Measurements from ENCODE around the gene PKN1. TPM values are rescaled to one million over a fixed set of nuclear protein-coding genes. Genes with fewer than 3 reads are reported as not detected.
A peak's percentile ranks its signal among the peaks of the same experiment; 100 is the strongest.

The PKN1 gene
- total and polyA plus RNA-seq, 2 experiments from 2014 or later = 86.8 to 201 TPM

DNA sequence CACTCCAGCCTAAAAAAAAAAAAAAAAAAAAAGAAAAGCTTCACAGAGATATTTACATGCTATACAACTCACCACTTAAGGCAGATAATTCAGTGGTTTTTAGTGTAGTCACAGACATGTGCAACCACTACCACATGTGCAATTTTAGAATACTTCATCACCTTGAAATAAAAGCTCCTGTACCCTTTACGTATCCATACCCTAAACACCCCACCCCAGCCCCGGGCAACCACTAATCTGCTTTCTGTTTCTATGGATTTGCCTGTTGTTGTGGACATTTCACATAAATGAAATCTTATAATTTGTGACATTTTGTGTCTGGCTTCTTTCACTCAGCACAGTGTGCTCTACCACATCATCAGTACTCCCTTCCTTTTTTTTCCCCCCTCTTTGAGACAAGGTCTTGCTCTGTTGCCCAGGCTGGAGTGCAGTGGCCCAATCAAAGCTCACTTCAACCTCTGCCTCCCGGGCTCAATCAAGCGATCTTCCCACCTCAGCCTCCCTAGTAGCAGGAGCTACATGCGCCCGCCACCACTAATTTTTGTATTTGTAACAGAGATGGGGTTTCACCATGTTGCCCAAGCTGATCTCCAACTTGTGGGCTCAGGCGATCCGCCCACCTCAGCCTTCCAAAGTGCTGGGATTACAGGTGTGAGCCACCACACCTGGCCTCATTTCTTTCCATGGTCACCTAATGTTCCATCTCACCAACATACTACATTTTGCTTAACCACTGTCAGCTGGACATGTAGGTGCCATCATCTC is 18.0 kb upstream of the PKN1 start (continued):
- TF ChIP-seq ZNF462 (CRISPR knock-in tag; IDR thresholded peaks at IDR 0.05) = no peak
- no peak for TF ChIP-seq CREB1 (CRISPR knock-in tag; IDR thresholded peaks at IDR 0.05; ENCODE audit: low read depth)
- no peak for TF ChIP-seq ZNF331 (CRISPR knock-in tag; IDR thresholded peaks at IDR 0.05; ENCODE audit: low read depth)
- no peak for TF ChIP-seq EZH2phosphoT487 (IDR thresholded peaks at IDR 0.05; ENCODE audit: unreplicated experiment)
- no peak for TF ChIP-seq ZNF114 (CRISPR knock-in tag; IDR thresholded peaks at IDR 0.05)
- TF ChIP-seq, protein P1, sequence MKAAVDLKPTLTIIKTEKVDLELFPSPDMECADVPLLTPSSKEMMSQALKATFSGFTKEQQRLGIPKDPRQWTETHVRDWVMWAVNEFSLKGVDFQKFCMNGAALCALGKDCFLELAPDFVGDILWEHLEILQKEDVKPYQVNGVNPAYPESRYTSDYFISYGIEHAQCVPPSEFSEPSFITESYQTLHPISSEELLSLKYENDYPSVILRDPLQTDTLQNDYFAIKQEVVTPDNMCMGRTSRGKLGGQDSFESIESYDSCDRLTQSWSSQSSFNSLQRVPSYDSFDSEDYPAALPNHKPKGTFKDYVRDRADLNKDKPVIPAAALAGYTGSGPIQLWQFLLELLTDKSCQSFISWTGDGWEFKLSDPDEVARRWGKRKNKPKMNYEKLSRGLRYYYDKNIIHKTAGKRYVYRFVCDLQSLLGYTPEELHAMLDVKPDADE (IDR thresholded peaks at IDR 0.05) = no peak

GRCh38 chr19:14416817-14417231 is 16.3 kb upstream of the PKN1 start:
- Mint-ChIP-seq H3K27ac (no peak overlapping the region), H3K36me3 (ENCODE audit: low read depth) (peaks cover 34% of the 10 kb centered on the region), H3K9me3 (no peaks in the 10 kb centered on the region; the same call in 1 of the 3 replicates), H3K4me1 (peaks cover 29% of the 10 kb centered on the region), H3K27me3 (ENCODE audit: insufficient read depth, low read depth, poor library complexity) (peaks cover 12% of the 10 kb centered on the region), H3K4me3 (peak overlapping the region; percentile 55)
- Histone ChIP-seq H3K9me2 (ENCODE audit: insufficient read depth) (no peaks in the 10 kb centered on the region), H3K4me1 (ENCODE audit: insufficient read depth) (peaks cover 16% of the 10 kb centered on the region), H3K4me3 (no peak overlapping the region), H3K79me2 (replicated peaks; ENCODE audit: insufficient read depth) (peaks cover 71% of the 10 kb centered on the region), H3K36me3 (ENCODE audit: insufficient read depth) (peaks cover 9% of the 10 kb centered on the region; the same call in 1 of the 2 replicates), H3K27me3 (ENCODE audit: insufficient read depth) (no peaks in the 10 kb centered on the region), H2AFZ (no peak overlapping the region), H3K27ac (ENCODE audit: low read depth) (no peak overlapping the region), H4K20me1 (replicated peaks; ENCODE audit: insufficient read depth) (peaks cover 60% of the 10 kb centered on the region), H3F3A (replicated peaks; ENCODE audit: low read depth) (peaks cover 9% of the 10 kb centered on the region; the same call in 1 of the 2 replicates), H3K4me2 (no peak overlapping the region; the same call in 1 of the 2 replicates)
- ATAC-seq = no peak
- DNase-seq (ENCODE audit: low spot score) = no peak
- no peak for TF ChIP-seq NANOG (IDR thresholded peaks at IDR 0.05; ENCODE audit: borderline replicate concordance)
- no peak for TF ChIP-seq CREB1 (CRISPR knock-in tag; IDR thresholded peaks at IDR 0.05; ENCODE audit: low read depth)
- no peak for TF ChIP-seq EZH2 (IDR thresholded peaks at IDR 0.05; ENCODE audit: low read depth, unreplicated experiment)
- no peak for TF ChIP-seq ZNF331 (CRISPR knock-in tag; IDR thresholded peaks at IDR 0.05; ENCODE audit: low read depth)
- TF ChIP-seq, protein P2, sequence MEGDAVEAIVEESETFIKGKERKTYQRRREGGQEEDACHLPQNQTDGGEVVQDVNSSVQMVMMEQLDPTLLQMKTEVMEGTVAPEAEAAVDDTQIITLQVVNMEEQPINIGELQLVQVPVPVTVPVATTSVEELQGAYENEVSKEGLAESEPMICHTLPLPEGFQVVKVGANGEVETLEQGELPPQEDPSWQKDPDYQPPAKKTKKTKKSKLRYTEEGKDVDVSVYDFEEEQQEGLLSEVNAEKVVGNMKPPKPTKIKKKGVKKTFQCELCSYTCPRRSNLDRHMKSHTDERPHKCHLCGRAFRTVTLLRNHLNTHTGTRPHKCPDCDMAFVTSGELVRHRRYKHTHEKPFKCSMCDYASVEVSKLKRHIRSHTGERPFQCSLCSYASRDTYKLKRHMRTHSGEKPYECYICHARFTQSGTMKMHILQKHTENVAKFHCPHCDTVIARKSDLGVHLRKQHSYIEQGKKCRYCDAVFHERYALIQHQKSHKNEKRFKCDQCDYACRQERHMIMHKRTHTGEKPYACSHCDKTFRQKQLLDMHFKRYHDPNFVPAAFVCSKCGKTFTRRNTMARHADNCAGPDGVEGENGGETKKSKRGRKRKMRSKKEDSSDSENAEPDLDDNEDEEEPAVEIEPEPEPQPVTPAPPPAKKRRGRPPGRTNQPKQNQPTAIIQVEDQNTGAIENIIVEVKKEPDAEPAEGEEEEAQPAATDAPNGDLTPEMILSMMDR (conservative IDR thresholded peaks at IDR 0.05; ENCODE audit: low read depth in 2 of 2) = no peak
- TF ChIP-seq, protein P1 (IDR thresholded peaks at IDR 0.05) = no peak
- no peak for TF ChIP-seq POLR2AphosphoS5 (IDR thresholded peaks at IDR 0.05; ENCODE audit: low read depth)
